Thoracic aorta (tissue), 2 donors: Measurements from ENCODE around the gene RAMAC. TPM values are rescaled to one million over a fixed set of nuclear protein-coding genes. Genes with fewer than 3 reads are reported as not detected.
"Not testable (repeated sequence)": the region's sequence is repeated elsewhere in the genome, so short reads cannot be mapped to it uniquely, and the experiment has no call there.

Source experiments
- ATAC-seq: fragments of 150-250 bp; one replicate; pipeline ENCODE4 v1.8.0; 2017; ENCODE audit warnings: low read depth; ENCODE audit not compliant: insufficient number of reproducible peaks, low FRiP score
- DNase-seq: peaks from one replicate; pipeline ENCODE4 v3.0.0-alpha.2; 2020; ENCODE audit warnings: low spot score
- H3K27ac ChIP-seq, 2 donors: fragments of 200-600 bp; sonication (generic); 1 replicate in 1 of 2; 2 replicates in 1 of 2; pipeline ENCODE4 v1.5.1; 2016; ENCODE audit warnings: mild to moderate bottlenecking in 2 of 2, moderate library complexity in 2 of 2
- H3K27me3 ChIP-seq: fragments of 200-600 bp; sonication (generic); replicated peaks from 2 replicates; pipeline ENCODE4 v1.6.0; 2016; ENCODE audit warnings: mild to moderate bottlenecking; ENCODE audit not compliant: insufficient read depth
- H3K36me3 ChIP-seq: fragments of 200-600 bp; sonication (generic); one replicate; pipeline ENCODE4 v1.5.1; 2016
- H3K4me1 ChIP-seq, 2 donors: fragments of 200-600 bp; sonication (generic); 1 replicate in 1 of 2; 2 replicates in 1 of 2; pipeline versions ENCODE4 v1.5.1 to v1.6.0; 2016; ENCODE audit warnings: low read depth in 2 of 2, mild to moderate bottlenecking in 1 of 2; ENCODE audit not compliant: control insufficient read depth in 1 of 2
- H3K4me3 ChIP-seq: fragments of 200-600 bp; sonication (generic); 2 replicates; pipeline ENCODE4 v1.5.1; 2016; ENCODE audit warnings: mild to moderate bottlenecking
- H3K9me3 ChIP-seq: fragments of 200-600 bp; sonication (generic); 2 replicates; pipeline ENCODE4 v1.5.1; 2016
- CTCF ChIP-seq: fragments of 200-600 bp; sonication (generic); IDR thresholded peaks from one replicate; pipeline ENCODE4 v1.5.1; 2019; ENCODE audit warnings: antibody characterized with exemption
- total RNA-seq, 2 donors: library from RNA; depleted of rRNA; stranded (reverse); fragments of >200 nt; gene quantifications; one replicate each; pipeline versions ENCODE4 v1.1.0 to v1.2.3, GENCODE V29; 2016

Gene RAMAC
- total RNA-seq, 2 donors from 2014 or later: 15.1 to 15.6 TPM

DNA sequence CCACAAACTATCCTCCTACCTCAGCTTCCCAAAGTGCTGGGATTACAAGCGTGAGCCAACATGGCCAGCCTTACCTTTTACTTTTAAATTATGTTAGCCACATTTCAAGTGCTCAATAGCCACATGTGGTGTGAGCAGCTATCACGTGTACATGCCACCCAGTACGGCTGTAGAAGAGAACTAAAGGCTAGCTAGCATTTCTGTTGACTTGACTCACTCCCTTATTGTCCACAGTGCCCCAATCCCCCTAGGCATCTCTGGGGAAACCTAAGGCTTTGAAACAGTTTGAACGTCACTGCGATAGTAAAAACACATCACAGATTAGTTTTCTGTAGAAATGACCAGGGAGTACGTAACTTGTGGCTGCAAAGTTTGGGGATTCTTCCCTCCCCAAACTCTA, 13.4 kb downstream of the RAMAC start:
- Histone ChIP-seq H3K27me3 (no peaks in the 10 kb centered on the region), H3K4me3 (no peak overlapping the region), H3K36me3 (no peaks in the 10 kb centered on the region), H3K9me3 (no peaks in the 10 kb centered on the region), H3K4me1 (no peaks in the 10 kb centered on the region), H3K27ac (no peak overlapping the region)
- DNase-seq (no peak), ATAC-seq (no peak)
- TF ChIP-seq CTCF: no peak

DNA sequence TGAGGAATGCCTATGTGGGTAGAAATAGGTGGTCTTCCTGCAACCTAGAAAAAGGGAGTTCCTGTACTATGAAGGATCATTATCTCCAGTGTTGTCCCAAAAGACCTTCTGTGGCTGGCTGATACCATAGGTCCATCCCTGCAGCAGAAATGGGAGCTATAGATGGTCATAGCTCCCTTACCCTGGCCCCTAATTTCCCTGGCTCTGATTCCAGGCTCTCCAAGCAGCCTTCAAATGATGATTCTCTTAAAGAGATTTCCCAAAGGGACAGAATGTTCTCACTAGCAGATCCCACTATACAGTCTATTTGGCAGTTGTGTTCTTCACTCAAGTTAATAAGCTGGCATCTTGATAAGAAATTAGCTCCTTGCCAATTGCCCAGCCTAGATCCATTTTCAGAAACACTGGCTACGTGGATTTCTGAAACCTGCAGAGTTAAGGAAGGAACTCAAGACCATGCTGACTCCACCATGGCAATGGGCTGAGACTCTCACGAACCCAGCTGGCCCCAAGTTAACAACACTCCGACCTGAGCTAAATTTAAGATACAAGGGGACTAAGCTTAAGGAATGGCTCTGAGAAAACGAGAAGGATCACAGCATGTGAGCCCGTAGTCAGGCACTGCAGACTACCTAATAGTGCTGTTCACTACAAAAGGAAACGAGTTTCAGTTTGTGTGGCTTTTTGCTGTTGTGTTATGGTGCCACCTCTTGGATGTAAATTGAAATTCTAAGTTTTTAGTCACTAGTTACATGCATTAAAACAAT, 14.1 kb downstream of the RAMAC start:
- H3K4me1 ChIP-seq: no peaks in the 10 kb centered on the region
- ATAC-seq (peak; percentile 36), DNase-seq (no peak)
- peak; percentile 30 for TF ChIP-seq CTCF
- no peaks in the 10 kb centered on the region for H3K27me3 ChIP-seq
- H3K4me3 ChIP-seq: peak overlapping the region; percentile 63
- peak overlapping the region; percentile 4 for H3K27ac ChIP-seq
- H3K9me3 ChIP-seq: no peaks in the 10 kb centered on the region
- H3K36me3 ChIP-seq: peaks cover 3% of the 10 kb centered on the region

DNA sequence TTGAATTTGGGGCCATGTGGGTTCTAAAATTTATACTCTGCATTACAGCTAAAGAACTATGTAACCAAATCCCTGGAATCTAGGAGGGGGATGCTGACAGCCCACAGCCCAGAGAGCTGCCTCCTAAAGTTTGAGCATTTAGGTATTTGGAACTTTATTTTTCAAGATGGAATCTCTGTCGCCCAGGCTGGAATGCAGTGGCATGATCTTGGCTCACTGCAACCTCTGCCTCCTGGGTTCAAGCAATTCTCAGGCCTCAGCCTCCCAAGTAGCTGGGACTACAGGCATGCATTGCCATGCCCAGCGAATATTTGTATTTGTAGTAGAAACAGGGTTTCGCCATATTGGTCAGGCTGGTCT, 14.6 kb downstream of the RAMAC start:
- H3K36me3 ChIP-seq, DNase-seq, H3K4me3 ChIP-seq, H3K4me1 ChIP-seq, H3K27me3 ChIP-seq, H3K27ac ChIP-seq, H3K9me3 ChIP-seq, ATAC-seq: not testable (repeated sequence)
- TF ChIP-seq CTCF: peak; percentile 5

DNA sequence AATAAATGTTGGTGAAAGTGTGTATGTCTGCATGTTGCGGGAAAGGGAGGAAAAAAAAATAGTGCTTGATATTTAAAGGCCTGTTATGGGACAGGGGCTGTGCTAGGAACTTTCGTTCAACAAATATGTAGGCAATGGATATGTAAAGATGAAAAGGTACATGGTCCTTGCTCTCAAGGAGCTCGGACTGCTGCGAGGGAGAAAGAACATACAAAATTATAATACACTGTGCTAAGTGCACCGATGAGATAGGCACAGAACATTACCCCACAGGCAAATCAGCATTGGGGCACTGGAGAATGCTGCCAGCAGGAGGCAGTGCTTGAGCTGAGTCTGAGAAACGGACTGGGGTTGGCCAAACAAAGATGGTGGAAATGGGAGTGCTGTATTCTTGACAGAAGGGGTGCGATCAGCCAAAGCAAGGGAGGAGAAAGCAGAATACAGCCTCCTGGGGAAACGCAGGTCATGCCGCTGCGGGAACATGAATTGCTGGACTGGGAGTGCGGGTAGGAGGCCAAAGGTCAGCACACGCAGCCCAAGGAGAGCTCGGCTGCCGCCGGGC, 24.8 kb downstream of the RAMAC start:
- Histone ChIP-seq H3K4me1 (peaks cover 17 to 29% of the 10 kb centered on the region in 2 donors), H3K27me3 (no peaks in the 10 kb centered on the region), H3K27ac (peak overlapping the region; percentile 69 to 81), H3K4me3 (peak overlapping the region; percentile 95), H3K36me3 (peaks cover 17% of the 10 kb centered on the region), H3K9me3 (no peaks in the 10 kb centered on the region)
- ATAC-seq: peak; percentile 70
- peak; percentile 57 for TF ChIP-seq CTCF
- peak; percentile 44 for DNase-seq

- Histone ChIP-seq H3K27ac (peak within 1 kb of the TSS; percentile 69 to 81), H3K9me3 (no peaks in the 10 kb centered on the region), H3K4me1 (peaks cover 17 to 29% of the 10 kb centered on the region in 2 donors), H3K4me3 (peak within 1 kb of the TSS; percentile 95), H3K36me3 (peaks cover 17% of the 10 kb centered on the region), H3K27me3 (no peaks in the 10 kb centered on the region)
- TF ChIP-seq CTCF: peak; percentile 60
- peak; percentile 45 for DNase-seq
- peak; percentile 85 for ATAC-seq
These were observed 25.5 kb downstream of the RAMAC start, which contains the start of gene C15orf40 for GRCh38 chr15:83011271-83012075. TSS of gene C15orf40 (minus strand) at chr15:83011639. CDS start at chr15:83011607, 32 bp downstream.
